HG03196 (cell line): ENCODE results near the gene BANF2.

ENCODE experiments used
- ATAC-seq: cut with Tn5 transposase; IDR thresholded peaks from one replicate; pipeline ENCODE4 v1.9.1; 2021; ENCODE audit not compliant: unreplicated experiment

Gene BANF2

GRCh38 chr20:17708675-17709360, 9.1 kb downstream of the BANF2 start:
- no peak for ATAC-seq

- no peak for ATAC-seq
Observed at GRCh38 chr20:17709361-17710293, 9.9 kb downstream of the BANF2 start.

DNA sequence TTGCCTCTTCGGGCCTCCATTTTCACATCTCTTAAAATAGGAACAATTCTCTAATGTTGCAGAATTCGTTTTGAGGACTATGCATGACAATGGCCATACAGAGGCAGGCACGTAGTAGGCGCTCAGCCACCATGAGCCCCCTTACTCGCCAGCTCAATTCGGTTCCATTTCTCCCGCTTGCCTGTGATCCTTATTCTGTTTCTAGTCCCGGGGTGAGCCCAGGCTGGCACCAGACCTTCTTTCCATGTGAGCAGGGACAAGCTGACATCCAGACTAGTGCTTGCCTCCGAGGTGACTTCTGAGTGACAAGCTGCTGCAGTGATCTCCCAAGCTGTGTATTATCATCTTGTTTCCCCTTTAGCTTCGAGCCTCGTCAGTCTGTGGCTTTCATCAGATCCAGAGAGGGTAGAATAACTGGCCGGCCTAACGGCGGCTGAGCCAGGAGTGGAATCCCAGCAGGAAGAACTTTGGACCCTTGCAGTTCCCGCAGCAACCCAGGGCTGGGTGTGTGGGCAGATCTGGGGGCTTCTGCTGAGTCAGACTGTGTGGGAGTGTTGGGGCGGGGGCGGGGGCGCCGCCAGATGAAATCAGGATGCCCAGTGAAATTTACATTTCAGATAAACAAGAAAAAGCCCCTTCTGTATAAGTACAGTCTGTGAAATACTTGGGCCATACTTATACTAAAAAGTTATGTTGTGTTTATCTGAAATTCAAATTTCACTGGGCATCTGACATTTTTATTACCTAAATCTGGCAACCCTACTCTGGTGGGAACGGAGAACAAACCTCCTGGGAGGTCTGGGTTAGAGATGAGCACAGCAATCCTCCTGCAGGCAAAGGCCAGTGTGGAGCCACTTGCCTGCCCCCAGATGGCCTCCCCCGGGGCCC, 10.9 kb downstream of the BANF2 start:
- no peak for ATAC-seq

DNA sequence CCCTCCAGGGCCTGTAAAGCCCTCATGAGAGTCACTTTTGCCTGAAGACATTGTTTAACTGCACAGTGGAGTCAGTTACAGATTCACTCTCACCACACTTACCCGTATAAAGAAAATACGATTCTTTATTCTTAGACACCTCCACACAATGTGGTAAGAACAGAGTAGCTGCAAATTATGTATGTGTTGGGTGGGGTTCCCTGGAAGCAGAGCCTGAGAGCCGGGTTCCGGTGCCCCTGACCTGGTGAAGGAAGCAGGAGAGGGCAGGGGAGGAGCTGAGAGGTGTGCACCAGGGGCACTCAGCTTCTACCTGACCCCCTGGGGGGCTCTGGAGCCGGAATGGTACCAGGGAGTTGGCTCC, 11.5 kb downstream of the BANF2 start:
- ATAC-seq, result no peak

GRCh38 chr20:17712201-17712600, 12.4 kb downstream of the BANF2 start:
- no peak for ATAC-seq

DNA sequence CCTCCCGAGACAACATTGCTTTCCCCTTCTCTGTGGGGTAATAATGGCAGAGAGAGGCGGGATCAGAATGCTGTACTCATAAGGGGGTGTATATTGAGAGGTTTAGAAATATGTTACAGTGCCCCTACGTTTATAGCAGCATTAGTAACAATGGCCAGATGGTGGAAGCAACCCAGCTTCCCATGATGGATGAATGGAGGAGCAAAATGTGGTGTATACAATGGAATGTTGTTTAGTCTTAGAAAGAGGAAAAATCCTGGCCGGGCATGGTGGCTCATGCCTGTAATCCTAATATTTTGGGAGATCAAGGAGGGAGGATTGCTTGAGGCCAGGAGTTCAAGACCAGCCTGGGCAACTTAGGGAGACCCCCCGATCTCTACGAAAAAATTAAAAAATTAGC, 12.9 kb downstream of the BANF2 start:
- no peak for ATAC-seq

DNA sequence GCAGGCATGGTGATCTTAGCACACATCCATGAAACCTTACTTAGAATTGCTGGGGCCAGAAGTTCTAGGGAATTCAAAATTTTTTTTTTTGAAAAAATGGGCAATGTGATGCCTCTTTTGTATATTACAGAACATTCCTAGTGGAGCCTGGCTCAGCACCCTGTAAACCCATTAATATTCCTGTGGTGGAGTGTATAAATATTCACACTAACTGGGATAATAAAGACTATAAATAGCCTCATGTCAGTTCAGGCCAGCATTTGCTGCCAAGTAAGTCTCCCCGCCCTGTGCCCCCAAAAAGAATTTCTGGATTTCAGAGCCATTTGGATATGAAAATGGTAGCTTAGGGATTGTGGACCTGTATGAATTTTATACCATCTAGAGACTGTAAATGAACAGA, 14.8 kb downstream of the BANF2 start:
- ATAC-seq, result no peak

GRCh38 chr20:17715075-17715474, 15.3 kb downstream of the BANF2 start:
- ATAC-seq, result no peak

DNA sequence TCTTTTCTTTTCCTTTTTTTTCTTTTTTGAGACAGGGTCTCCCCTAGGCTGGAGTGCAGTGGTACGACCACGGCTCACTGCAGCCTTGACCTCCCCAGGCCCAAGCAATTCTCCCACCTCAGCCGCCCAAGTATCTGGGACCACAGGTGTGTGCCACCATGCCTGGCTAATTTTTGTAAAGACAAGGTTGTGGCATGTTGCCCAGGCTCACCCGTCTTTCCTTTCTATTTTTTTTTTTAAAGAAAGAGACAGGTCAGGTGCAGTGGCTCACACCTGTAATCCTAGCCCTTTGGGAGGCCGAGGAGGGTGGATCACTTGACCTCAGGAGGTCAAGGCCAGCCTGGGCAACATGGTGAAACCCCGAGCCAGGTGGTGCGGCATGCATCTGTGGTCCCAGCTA, 16.6 kb downstream of the BANF2 start:
- no peak for ATAC-seq

DNA sequence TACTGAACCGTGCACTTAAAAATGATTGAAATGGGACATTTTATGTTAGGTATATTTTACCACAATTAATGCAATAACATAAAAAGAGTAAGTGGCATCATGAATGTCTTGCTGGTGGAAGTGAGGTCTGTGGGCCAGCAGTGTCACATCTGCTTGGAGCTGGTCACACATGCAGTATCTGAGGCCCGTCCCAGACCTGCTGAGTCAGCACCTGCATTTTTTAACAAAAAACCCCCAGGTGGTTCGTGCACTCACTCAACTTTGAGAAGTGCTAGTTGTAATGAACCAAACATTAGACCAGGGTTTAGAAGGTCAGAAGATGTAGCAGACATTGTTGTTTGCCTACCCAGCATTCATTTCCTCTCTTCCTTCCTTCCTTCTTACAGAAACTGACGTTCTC, 21.0 kb downstream of the BANF2 start:
- no peak for ATAC-seq

- ATAC-seq, result no peak
Observed at GRCh38 chr20:17721802-17722486, 22.2 kb downstream of the BANF2 start.

GRCh38 chr20:17722493-17723300, 22.9 kb downstream of the BANF2 start:
- no peak for ATAC-seq

GRCh38 chr20:17723301-17723691, 23.5 kb downstream of the BANF2 start:
- ATAC-seq, result no peak

GRCh38 chr20:17725094-17725835, 25.5 kb downstream of the BANF2 start:
- no peak for ATAC-seq

- ATAC-seq, result no peak
Observed at GRCh38 chr20:17726902-17727301, 27.1 kb downstream of the BANF2 start.

- ATAC-seq, result no peak
Observed at GRCh38 chr20:17727351-17727750, 27.6 kb downstream of the BANF2 start.

DNA sequence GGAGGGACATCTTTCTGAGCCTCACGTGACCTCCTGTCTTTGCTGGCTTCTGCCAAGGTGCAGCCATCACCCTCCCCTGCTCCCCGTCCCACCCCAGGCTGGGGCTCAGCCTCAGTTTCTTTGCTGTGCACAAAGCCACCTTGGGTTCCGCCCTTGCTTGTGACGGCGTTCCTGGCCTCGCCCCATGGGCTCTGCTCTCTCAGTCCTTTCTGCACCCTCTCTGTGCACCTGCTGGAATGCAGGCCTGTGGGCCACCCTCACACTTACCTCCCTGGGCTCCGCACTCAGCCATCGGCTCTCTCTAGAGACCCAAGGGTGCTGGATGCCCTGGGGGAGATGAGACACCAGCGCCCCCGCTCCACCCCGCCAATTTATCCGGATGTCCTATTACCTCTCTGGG, 28.3 kb downstream of the BANF2 start:
- ATAC-seq, result no peak

- ATAC-seq, result no peak
Observed at GRCh38 chr20:17730071-17730470, 30.3 kb downstream of the BANF2 start.

GRCh38 chr20:17731233-17731632, 31.5 kb downstream of the BANF2 start:
- ATAC-seq, result no peak
